Stimulated activated CD8-positive, alpha-beta memory T cell treated with anti-CD3 and anti-CD28 coated beads, Interleukin-15, amount 100 ng/mL, for 1 hour (primary cell): Measurements from ENCODE around the gene SMYD4.
A peak's percentile ranks its signal among the peaks of the same experiment; 100 is the strongest.
"Not testable (repeated sequence)": the region's sequence is repeated elsewhere in the genome, so short reads cannot be mapped to it uniquely, and the experiment has no call there.

Source experiments
- DNase-seq: peaks from one replicate; pipeline ENCODE4 v3.0.0-alpha.2; 2020; ENCODE audit warnings: low read depth

SMYD4 gene

GRCh38 chr17:1783271-1783670, 46.4 kb downstream of the SMYD4 start:
- DNase-seq = no peak

- no peak for DNase-seq
Measured at GRCh38 chr17:1782171-1782567, 47.5 kb downstream of the SMYD4 start.

- no peak for DNase-seq
Measured at GRCh38 chr17:1779571-1780131, 50.1 kb downstream of the SMYD4 start.

GRCh38 chr17:1776857-1777256, 52.8 kb downstream of the SMYD4 start:
- DNase-seq = no peak

- no peak for DNase-seq
Measured at GRCh38 chr17:1776328-1776727, 53.4 kb downstream of the SMYD4 start.

GRCh38 chr17:1774390-1775176, 55.1 kb downstream of the SMYD4 start:
- DNase-seq = no peak

GRCh38 chr17:1773696-1774181, 56.0 kb downstream of the SMYD4 start:
- no peak for DNase-seq

GRCh38 chr17:1773000-1773695, 56.6 kb downstream of the SMYD4 start:
- not testable (repeated sequence) for DNase-seq

GRCh38 chr17:1769822-1770477, 59.8 kb downstream of the SMYD4 start:
- no peak for DNase-seq

- DNase-seq = no peak
Measured at GRCh38 chr17:1767358-1767757, 62.3 kb downstream of the SMYD4 start.

- no peak for DNase-seq
Measured at GRCh38 chr17:1766382-1767135, 63.1 kb downstream of the SMYD4 start.

GRCh38 chr17:1765576-1765975, 64.1 kb downstream of the SMYD4 start:
- no peak for DNase-seq

GRCh38 chr17:1764705-1765104, 65.0 kb downstream of the SMYD4 start:
- DNase-seq = not testable (repeated sequence)

- peak; percentile 16 for DNase-seq
Measured at GRCh38 chr17:1764284-1764683, 65.4 kb downstream of the SMYD4 start.

GRCh38 chr17:1762901-1763898, 66.5 kb downstream of the SMYD4 start:
- no peak for DNase-seq

GRCh38 chr17:1762233-1762900, 67.3 kb downstream of the SMYD4 start:
- no peak for DNase-seq

GRCh38 chr17:1759529-1759928, 70.2 kb downstream of the SMYD4 start:
- no peak for DNase-seq

- no peak for DNase-seq
Measured at GRCh38 chr17:1758807-1759206, 70.9 kb downstream of the SMYD4 start.

GRCh38 chr17:1755827-1756262, 73.9 kb downstream of the SMYD4 start:
- no peak for DNase-seq
